ENCODE data around the gene KCNH8. TPM values are rescaled to one million over a fixed set of nuclear protein-coding genes. Genes with fewer than 3 reads are reported as not detected.

KCNH8 gene
- polyA plus RNA-seq, 3 donors, result 0.03 TPM; not detected in 2

- H3K27me3 ChIP-seq (ENCODE audit: control insufficient read depth in 2 of 2, insufficient read depth in 2 of 2, low read length in 2 of 2), result no peaks in the 10 kb centered on the region
- no CpG with 5 or more reads among the region's 2 CpGs for WGBS (ENCODE audit: insufficient coverage)
- no peaks in the 10 kb centered on the region for H3K4me1 ChIP-seq (ENCODE audit: control insufficient read depth in 1 of 2, insufficient read depth in 2 of 2, low read length in 2 of 2)
- no peak overlapping the region for H3K9ac ChIP-seq (ENCODE audit: insufficient read depth, low read length, poor library complexity, severe bottlenecking)
- no peak overlapping the region for H2AFZ ChIP-seq (ENCODE audit: insufficient read depth, low read depth, low read length, poor library complexity, severe bottlenecking)
- no peaks in the 10 kb centered on the region for H3K4me1 Mint-ChIP-seq
- no peak overlapping the region for H3K27ac Mint-ChIP-seq
- no peak overlapping the region for H3K4me3 Mint-ChIP-seq
- H3K9me3 Mint-ChIP-seq, result peaks cover 0 to 2% (median 0%) of the 10 kb centered on the region in 7 donors
- DNase-seq, result no peak
- TF ChIP-seq, protein P1, sequence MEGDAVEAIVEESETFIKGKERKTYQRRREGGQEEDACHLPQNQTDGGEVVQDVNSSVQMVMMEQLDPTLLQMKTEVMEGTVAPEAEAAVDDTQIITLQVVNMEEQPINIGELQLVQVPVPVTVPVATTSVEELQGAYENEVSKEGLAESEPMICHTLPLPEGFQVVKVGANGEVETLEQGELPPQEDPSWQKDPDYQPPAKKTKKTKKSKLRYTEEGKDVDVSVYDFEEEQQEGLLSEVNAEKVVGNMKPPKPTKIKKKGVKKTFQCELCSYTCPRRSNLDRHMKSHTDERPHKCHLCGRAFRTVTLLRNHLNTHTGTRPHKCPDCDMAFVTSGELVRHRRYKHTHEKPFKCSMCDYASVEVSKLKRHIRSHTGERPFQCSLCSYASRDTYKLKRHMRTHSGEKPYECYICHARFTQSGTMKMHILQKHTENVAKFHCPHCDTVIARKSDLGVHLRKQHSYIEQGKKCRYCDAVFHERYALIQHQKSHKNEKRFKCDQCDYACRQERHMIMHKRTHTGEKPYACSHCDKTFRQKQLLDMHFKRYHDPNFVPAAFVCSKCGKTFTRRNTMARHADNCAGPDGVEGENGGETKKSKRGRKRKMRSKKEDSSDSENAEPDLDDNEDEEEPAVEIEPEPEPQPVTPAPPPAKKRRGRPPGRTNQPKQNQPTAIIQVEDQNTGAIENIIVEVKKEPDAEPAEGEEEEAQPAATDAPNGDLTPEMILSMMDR (IDR thresholded peaks at IDR 0.05), result no peak
- no peaks in the 10 kb centered on the region for H3K79me2 ChIP-seq (ENCODE audit: insufficient read depth, low read length)
- H3K4me2 ChIP-seq (replicated peaks; ENCODE audit: extremely low read depth, low read length, poor library complexity, severe bottlenecking), result no peak overlapping the region
- H3K36me3 ChIP-seq (replicated peaks in 1 of 2; ENCODE audit: control insufficient read depth in 1 of 2, insufficient read depth in 2 of 2, low read length in 2 of 2), result no peaks in the 10 kb centered on the region
- no peaks in the 10 kb centered on the region for H4K20me1 ChIP-seq (ENCODE audit: insufficient read depth, low read length)
- H3K27me3 Mint-ChIP-seq (ENCODE audit: low read depth in 3 of 3), result peaks cover 0 to 2% (median 0%) of the 10 kb centered on the region in 3 donors
- intact Hi-C loops (cut with micrococcal nuclease), result no loop called here
- H3K36me3 Mint-ChIP-seq, result no peaks in the 10 kb centered on the region
- H3K9me3 ChIP-seq (replicated peaks in 1 of 2; ENCODE audit: control insufficient read depth in 1 of 2, insufficient read depth in 1 of 2, low read length in 2 of 2), result peaks cover 0 to 3% of the 10 kb centered on the region in 2 donors
- no peak overlapping the region for H3K4me3 ChIP-seq (replicated peaks in 1 of 3; ENCODE audit: low read depth in 2 of 3, low read length in 3 of 3)
- no peak overlapping the region for H3K27ac ChIP-seq (ENCODE audit: low read depth in 1 of 2, low read length in 2 of 2)
Observed at GRCh38 chr3:19331931-19332330, 183.6 kb downstream of the KCNH8 start.

DNA sequence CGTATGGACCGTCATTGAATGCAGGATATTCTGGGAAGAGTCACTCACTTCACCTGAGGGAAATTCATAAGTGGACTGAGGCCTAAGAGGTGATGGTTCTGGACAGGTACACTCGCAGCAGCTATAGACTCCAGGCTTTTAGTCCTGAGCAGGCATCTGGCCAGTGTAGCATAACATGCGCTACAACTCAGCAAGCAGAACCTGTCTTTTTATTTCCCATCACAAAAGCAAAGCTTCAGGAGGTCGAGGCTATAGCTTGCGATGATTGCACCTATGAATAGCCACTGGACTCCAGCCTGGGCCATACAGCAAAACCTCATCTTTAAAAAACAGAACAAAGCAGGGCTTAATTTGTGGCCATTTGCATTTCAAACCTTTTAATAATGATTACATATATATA is 185.8 kb downstream of the KCNH8 start:
- Mint-ChIP-seq H3K4me3 (no peak overlapping the region), H3K36me3 (no peaks in the 10 kb centered on the region), H3K4me1 (no peaks in the 10 kb centered on the region), H3K27me3 (ENCODE audit: low read depth in 3 of 3) (peaks cover 0 to 1% (median 0%) of the 10 kb centered on the region in 3 donors), H3K9me3 (no peaks in the 10 kb centered on the region), H3K27ac (no peak overlapping the region)
- no peak for DNase-seq
- Histone ChIP-seq H3K4me3 (replicated peaks in 1 of 3; ENCODE audit: low read depth in 2 of 3, low read length in 3 of 3) (no peak overlapping the region), H3K9ac (ENCODE audit: insufficient read depth, low read length, poor library complexity, severe bottlenecking) (no peak overlapping the region), H4K20me1 (ENCODE audit: insufficient read depth, low read length) (no peaks in the 10 kb centered on the region), H3K36me3 (replicated peaks in 1 of 2; ENCODE audit: control insufficient read depth in 1 of 2, insufficient read depth in 2 of 2, low read length in 2 of 2) (no peaks in the 10 kb centered on the region), H2AFZ (ENCODE audit: insufficient read depth, low read depth, low read length, poor library complexity, severe bottlenecking) (no peak overlapping the region), H3K9me3 (replicated peaks in 1 of 2; ENCODE audit: control insufficient read depth in 1 of 2, insufficient read depth in 1 of 2, low read length in 2 of 2) (no peaks in the 10 kb centered on the region), H3K4me1 (ENCODE audit: control insufficient read depth in 1 of 2, insufficient read depth in 2 of 2, low read length in 2 of 2) (no peaks in the 10 kb centered on the region), H3K27me3 (ENCODE audit: control insufficient read depth in 2 of 2, insufficient read depth in 2 of 2, low read length in 2 of 2) (no peaks in the 10 kb centered on the region), H3K79me2 (ENCODE audit: insufficient read depth, low read length) (no peaks in the 10 kb centered on the region), H3K27ac (ENCODE audit: low read depth in 1 of 2, low read length in 2 of 2) (no peak overlapping the region), H3K4me2 (replicated peaks; ENCODE audit: extremely low read depth, low read length, poor library complexity, severe bottlenecking) (no peak overlapping the region)
- TF ChIP-seq, protein P1 (IDR thresholded peaks at IDR 0.05), result no peak
- intact Hi-C loops (cut with micrococcal nuclease), result no loop called here
- 80% methylated on average over 5 of the region's 6 CpGs for WGBS (ENCODE audit: insufficient coverage)
